ENCODE results near the gene SDK1. TPM values are rescaled to one million over a fixed set of nuclear protein-coding genes. Genes with fewer than 3 reads are reported as not detected.

SDK1 gene
- total and polyA plus RNA-seq, 2 donors (not counting 3 experiments of a cell fraction or from before 2014, with no cell fraction given), result 1.6 to 3.9 TPM

DNA sequence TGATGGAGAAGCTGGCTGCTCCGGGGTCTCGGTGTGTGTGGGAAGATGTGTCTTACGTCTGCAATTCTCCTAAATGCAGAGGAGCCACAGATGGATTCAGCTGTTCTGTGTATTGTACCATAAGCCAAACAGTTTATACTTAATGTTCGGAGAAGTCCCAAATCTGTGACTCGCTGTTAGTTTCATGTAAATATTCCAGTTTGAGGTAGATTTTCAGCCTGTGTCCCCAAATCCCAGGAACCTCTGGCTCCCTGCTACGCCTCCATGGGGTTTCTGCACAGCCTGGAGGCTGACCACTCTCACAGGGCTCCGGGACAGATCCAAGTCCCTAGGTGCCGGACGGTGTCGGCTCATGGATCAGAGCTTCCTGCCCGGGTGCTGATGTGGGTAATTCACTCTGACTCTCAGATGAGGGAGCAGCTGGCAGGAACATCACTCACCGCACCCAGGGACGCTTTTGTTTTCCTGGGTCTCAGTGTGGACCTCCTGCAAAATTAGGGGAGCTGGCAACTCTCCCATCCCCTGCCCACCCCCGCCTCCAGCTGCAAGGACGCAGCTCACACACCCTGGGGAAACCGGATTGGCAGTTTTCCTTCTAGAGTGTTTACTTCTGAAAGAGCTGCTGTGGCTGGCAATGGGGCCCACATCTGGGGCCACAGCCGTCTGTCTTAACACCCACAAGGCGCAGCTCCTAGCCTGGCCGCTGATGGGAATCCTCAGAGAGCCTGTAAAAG lies 960.0 kb downstream of the SDK1 start:
- Histone ChIP-seq H3K79me2 (ENCODE audit: control insufficient read depth, insufficient read depth, low read length) (no peaks in the 10 kb centered on the region), H3K36me3 (ENCODE audit: control insufficient read depth in 2 of 2, extremely low read depth in 1 of 2, insufficient read depth in 2 of 2, low read length in 2 of 2) (no peaks in the 10 kb centered on the region), H3K4me1 (ENCODE audit: control insufficient read depth, extremely low read depth, insufficient read depth, low read length) (no peaks in the 10 kb centered on the region), H3K4me3 (replicated peaks in 1 of 3; ENCODE audit: insufficient read depth in 1 of 3, low read depth in 1 of 3, low read length in 3 of 3) (no peak overlapping the region), H2AFZ (ENCODE audit: low read depth, low read length) (no peak overlapping the region), H3K9ac (replicated peaks; ENCODE audit: extremely low read depth, insufficient read depth, low read length) (no peak overlapping the region), H3K27ac (ENCODE audit: insufficient read depth, low read depth, low read length) (no peak overlapping the region), H4K20me1 (replicated peaks; ENCODE audit: control insufficient read depth, extremely low read depth, insufficient read depth, low read length) (no peaks in the 10 kb centered on the region), H3K4me2 (ENCODE audit: insufficient read depth, low read length) (no peak overlapping the region), H3K9me3 (replicated peaks; ENCODE audit: control insufficient read depth, insufficient read depth, low read length) (no peaks in the 10 kb centered on the region), H3K9me1 (replicated peaks; ENCODE audit: control insufficient read depth, extremely low read depth, insufficient read depth, low read length) (no peaks in the 10 kb centered on the region), H3K27me3 (ENCODE audit: control insufficient read depth in 2 of 2, insufficient read depth in 2 of 2, low read length in 2 of 2) (no peaks in the 10 kb centered on the region)
- dilution Hi-C loops (cut with MboI; ENCODE audit: extremely low pct_ligation_motif_present, low sequenced_read_pairs), result no loop called here
- no peak for FAIRE-seq
- intact Hi-C loops (cut with micrococcal nuclease), result no loop called here
- no TSS peak for BruUV-seq (replicated peaks)
- TF ChIP-seq POLR2A (IDR thresholded peaks at IDR 0.05; ENCODE audit: low read depth, low read length) (no peak), POLR2AphosphoS5 (IDR thresholded peaks at IDR 0.05; ENCODE audit: insufficient read depth, low read depth, low read length) (no peak), FOS (IDR thresholded peaks at IDR 0.05; ENCODE audit: borderline replicate concordance, insufficient read depth, low read length) (no peak), MYC (IDR thresholded peaks at IDR 0.05; ENCODE audit: low read depth, low read length) (no peak), EZH2 (IDR thresholded peaks at IDR 0.05; ENCODE audit: borderline replicate concordance, low read depth, low read length, severe bottlenecking) (no peak), GATA2 (IDR thresholded peaks at IDR 0.05; ENCODE audit: insufficient read depth, insufficient read length, low read depth, low read length) (no peak), JUN (IDR thresholded peaks at IDR 0.05; ENCODE audit: borderline replicate concordance, insufficient read depth, insufficient read length, low read depth) (no peak)
- TF ChIP-seq, protein P1, sequence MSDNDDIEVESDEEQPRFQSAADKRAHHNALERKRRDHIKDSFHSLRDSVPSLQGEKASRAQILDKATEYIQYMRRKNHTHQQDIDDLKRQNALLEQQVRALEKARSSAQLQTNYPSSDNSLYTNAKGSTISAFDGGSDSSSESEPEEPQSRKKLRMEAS (IDR thresholded peaks at IDR 0.05; ENCODE audit: insufficient read depth, insufficient read length), result no peak
- TF ChIP-seq, protein P2, sequence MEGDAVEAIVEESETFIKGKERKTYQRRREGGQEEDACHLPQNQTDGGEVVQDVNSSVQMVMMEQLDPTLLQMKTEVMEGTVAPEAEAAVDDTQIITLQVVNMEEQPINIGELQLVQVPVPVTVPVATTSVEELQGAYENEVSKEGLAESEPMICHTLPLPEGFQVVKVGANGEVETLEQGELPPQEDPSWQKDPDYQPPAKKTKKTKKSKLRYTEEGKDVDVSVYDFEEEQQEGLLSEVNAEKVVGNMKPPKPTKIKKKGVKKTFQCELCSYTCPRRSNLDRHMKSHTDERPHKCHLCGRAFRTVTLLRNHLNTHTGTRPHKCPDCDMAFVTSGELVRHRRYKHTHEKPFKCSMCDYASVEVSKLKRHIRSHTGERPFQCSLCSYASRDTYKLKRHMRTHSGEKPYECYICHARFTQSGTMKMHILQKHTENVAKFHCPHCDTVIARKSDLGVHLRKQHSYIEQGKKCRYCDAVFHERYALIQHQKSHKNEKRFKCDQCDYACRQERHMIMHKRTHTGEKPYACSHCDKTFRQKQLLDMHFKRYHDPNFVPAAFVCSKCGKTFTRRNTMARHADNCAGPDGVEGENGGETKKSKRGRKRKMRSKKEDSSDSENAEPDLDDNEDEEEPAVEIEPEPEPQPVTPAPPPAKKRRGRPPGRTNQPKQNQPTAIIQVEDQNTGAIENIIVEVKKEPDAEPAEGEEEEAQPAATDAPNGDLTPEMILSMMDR (IDR thresholded peaks at IDR 0.05; ENCODE audit: extremely low read depth in 1 of 2, insufficient read depth in 1 of 2, low read depth in 1 of 2, low read length in 2 of 2), result no peak
- no peak for DNase-seq (ENCODE audit: low read depth, low spot score)
- ChIA-PET POLR2A (no interaction called here), CTCF (no interaction called here)

Measured in endothelial cell of umbilical vein (primary cell).